Upper lobe of left lung (tissue), 6 donors: ENCODE measurements around the gene SRC. TPM values are rescaled to one million over a fixed set of nuclear protein-coding genes. Genes with fewer than 3 reads are reported as not detected.
"Not testable (repeated sequence)": the region's sequence is repeated elsewhere in the genome, so short reads cannot be mapped to it uniquely, and the experiment has no call there.

Experiments
- ATAC-seq, 2 donors: fragments of 200-7000 bp; cut with Tn5 transposase; one replicate each; pipeline ENCODE4 v1.9.1; 2022; ENCODE audit warnings: mild to moderate bottlenecking in 2 of 2, moderate library complexity in 2 of 2; ENCODE audit not compliant: low FRiP score in 2 of 2
- DNase-seq, 2 donors: peaks; one replicate each; pipeline ENCODE4 v3.0.0-alpha.2; 2019 to 2020
- H3K27ac ChIP-seq, 4 donors: fragments of 200-600 bp; sonication (generic); one replicate each; pipeline ENCODE4 v1.5.1; 2016 to 2019
- H3K27me3 ChIP-seq, 4 donors: fragments of 200-600 bp; sonication (generic); one replicate each; pipeline ENCODE4 v1.5.1; 2017 to 2019
- H3K36me3 ChIP-seq, 4 donors: fragments of 200-600 bp; sonication (generic); one replicate each; pipeline ENCODE4 v1.5.1; 2016 to 2019
- H3K4me1 ChIP-seq, 4 donors: fragments of 200-600 bp; sonication (generic); one replicate each; pipeline ENCODE4 v1.5.1; 2018 to 2019
- H3K4me3 ChIP-seq, 4 donors: fragments of 200-600 bp; sonication (generic); one replicate each; pipeline ENCODE4 v1.5.1; 2017 to 2019; ENCODE audit warnings: mild to moderate bottlenecking in 2 of 4, moderate library complexity in 1 of 4
- H3K9me3 ChIP-seq, 4 donors: fragments of 200-600 bp; sonication (generic); one replicate each; pipeline ENCODE4 v1.5.1; 2018 to 2019
- CTCF ChIP-seq, 6 experiments: fragments of 450-650 bp in 4 of 6; fragments of 200-600 bp in 2 of 6; sonication (generic) in 2 of 6; IDR thresholded peaks; one replicate each; pipeline ENCODE4 v1.5.1; 2016 to 2019; ENCODE audit warnings: antibody characterized with exemption in 6 of 6
- EP300 ChIP-seq, 4 donors: sonication (generic); formaldehyde crosslinking; IDR thresholded peaks; one replicate each; pipeline ENCODE4 v1.5.1; 2017; ENCODE audit warnings: antibody characterized with exemption in 4 of 4, control low read depth in 2 of 4
- POLR2A ChIP-seq, 4 donors: fragments of 450-650 bp; IDR thresholded peaks; one replicate each; pipeline ENCODE4 v1.5.1; 2016 to 2017; ENCODE audit warnings: antibody characterized with exemption in 4 of 4, mild to moderate bottlenecking in 2 of 4
- POLR2AphosphoS5 ChIP-seq, 2 donors: sonication (generic); formaldehyde crosslinking; IDR thresholded peaks; one replicate each; pipeline ENCODE4 v1.5.1; 2017; ENCODE audit warnings: antibody characterized with exemption in 2 of 2
- WGBS, 2 donors: methylation state at CpG; one replicate each; pipeline ENCODE4 v1.1.5; 2017 to 2018; 5-methylcytosine and 5-hydroxymethylcytosine counted together
- total RNA-seq, 6 donors: library from RNA; depleted of rRNA in 4 of 6; stranded (reverse); fragments of >200 nt in 4 of 6; gene quantifications; one replicate each; pipeline versions ENCODE4 v1.1.0 to v1.2.1, GENCODE V29; 2016 to 2021
- donor health status: DM: no; HTN: no; CAD: no; lungs with moderate emphysema.
- donor health status: DM: no; HTN: yes; CAD: no; lungs with severe emphysema.

Gene SRC
- total RNA-seq, 6 donors from 2014 or later = 31.1 to 115 (median 66.8) TPM

- peaks cover 0 to 5% (median 0%) of the 10 kb centered on the region in 4 donors for H3K36me3 ChIP-seq
- H3K27me3 ChIP-seq = no peaks in the 10 kb centered on the region
- TF ChIP-seq EP300 (IDR thresholded peaks at IDR 0.05) = no peak
- TF ChIP-seq CTCF (IDR thresholded peaks at IDR 0.05) = no peak
- no peak for TF ChIP-seq POLR2A (IDR thresholded peaks at IDR 0.05)
- no peak for TF ChIP-seq POLR2AphosphoS5 (IDR thresholded peaks at IDR 0.05)
- no peaks in the 10 kb centered on the region for H3K9me3 ChIP-seq
- DNase-seq = no peak
- ATAC-seq = no peak
- no peak overlapping the region for H3K27ac ChIP-seq
- 53 to 57% methylated on average over 2 of the region's 2 CpGs for WGBS, 2 donors
- no peak overlapping the region for H3K4me3 ChIP-seq
- no peaks in the 10 kb centered on the region for H3K4me1 ChIP-seq
Observed at GRCh38 chr20:37366743-37367142, 20.8 kb downstream of the SRC start.

DNA sequence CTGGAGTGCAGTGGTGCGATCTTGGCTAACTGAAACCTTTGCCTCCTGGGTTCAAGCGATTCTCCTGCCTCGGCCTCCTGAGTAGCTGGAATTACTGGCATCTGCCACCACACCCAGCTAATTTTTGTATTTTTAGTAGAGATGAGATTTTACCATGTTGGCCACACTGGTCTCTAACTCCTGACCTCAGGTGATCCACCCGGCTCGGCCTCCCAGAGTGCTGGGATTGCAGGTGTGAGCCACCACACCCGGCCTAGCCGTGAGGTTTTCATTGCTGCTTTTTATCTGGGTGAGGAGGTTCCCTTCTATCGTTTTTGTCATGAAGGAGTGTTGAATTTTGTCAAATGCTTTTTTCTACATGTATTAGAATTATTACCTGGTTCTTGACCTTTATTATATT, 23.9 kb downstream of the SRC start:
- Histone ChIP-seq H3K4me3 (no peak overlapping the region), H3K27ac (no peak overlapping the region), H3K4me1 (no peaks in the 10 kb centered on the region), H3K36me3 (peaks cover 0 to 5% (median 0%) of the 10 kb centered on the region in 4 donors), H3K27me3 (no peaks in the 10 kb centered on the region), H3K9me3 (no peaks in the 10 kb centered on the region)
- ATAC-seq (no peak), DNase-seq (no peak)
- TF ChIP-seq EP300 (IDR thresholded peaks at IDR 0.05) (no peak), POLR2A (IDR thresholded peaks at IDR 0.05) (no peak), POLR2AphosphoS5 (IDR thresholded peaks at IDR 0.05) (no peak), CTCF (IDR thresholded peaks at IDR 0.05) (no peak)
- WGBS, 2 donors = 95 to 96% methylated on average over 8 of the region's 8 CpGs

DNA sequence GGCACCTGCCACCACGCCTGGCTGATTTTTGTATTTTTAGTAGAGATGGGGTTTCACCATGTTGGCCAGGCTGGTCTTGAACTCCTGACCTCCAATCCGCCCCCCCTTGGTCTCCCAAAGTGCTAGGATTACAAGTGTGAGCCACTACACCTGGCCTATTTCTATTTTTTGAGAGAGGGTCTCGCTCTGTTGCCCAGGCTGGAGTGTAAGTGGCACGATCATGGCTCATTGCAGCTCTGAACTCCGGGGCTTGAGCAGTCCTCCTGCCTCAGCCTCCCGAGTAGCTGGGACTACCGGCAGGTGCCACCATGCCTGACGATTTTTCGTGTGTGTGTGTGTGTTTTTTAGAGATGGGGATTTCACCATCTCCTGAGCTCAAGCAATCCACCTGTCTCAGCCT, 25.9 kb downstream of the SRC start:
- not testable (repeated sequence) for H3K4me3 ChIP-seq, H3K4me1 ChIP-seq, ATAC-seq, H3K9me3 ChIP-seq, H3K36me3 ChIP-seq, H3K27ac ChIP-seq, DNase-seq, H3K27me3 ChIP-seq
- 95% methylated on average over 9 of the region's 9 CpGs for WGBS, 2 donors

DNA sequence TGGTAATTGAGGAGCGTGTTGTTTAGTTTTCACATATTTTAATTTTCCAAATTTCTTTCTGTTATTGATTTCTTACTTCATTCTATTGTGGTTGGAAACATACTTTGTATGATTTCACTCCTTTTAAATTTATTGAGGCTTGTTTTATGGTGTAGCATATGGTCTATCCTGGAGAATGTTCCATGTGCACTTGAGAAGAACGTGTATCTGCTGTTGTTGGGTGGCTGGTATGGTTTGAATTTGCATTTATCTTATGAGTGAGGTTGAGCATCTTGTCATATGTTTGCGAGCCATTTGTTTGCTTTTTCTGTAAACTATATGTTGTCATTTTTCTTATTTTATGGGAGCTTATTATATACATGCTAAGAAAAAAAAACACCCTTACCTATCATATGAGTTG, 26.5 kb downstream of the SRC start:
- ATAC-seq = no peak
- H3K36me3 ChIP-seq = peaks cover 0 to 4% (median 0%) of the 10 kb centered on the region in 4 donors
- no peak overlapping the region for H3K27ac ChIP-seq
- H3K4me1 ChIP-seq = peaks cover 0 to 7% (median 0%) of the 10 kb centered on the region in 4 donors
- 90 to 95% methylated on average over 3 of the region's 3 CpGs for WGBS, 2 donors
- H3K27me3 ChIP-seq = no peaks in the 10 kb centered on the region
- H3K9me3 ChIP-seq = no peaks in the 10 kb centered on the region
- no peak overlapping the region for H3K4me3 ChIP-seq
- TF ChIP-seq POLR2AphosphoS5 (IDR thresholded peaks at IDR 0.05) = no peak
- no peak for TF ChIP-seq EP300 (IDR thresholded peaks at IDR 0.05)
- TF ChIP-seq CTCF (IDR thresholded peaks at IDR 0.05) = no peak
- TF ChIP-seq POLR2A (IDR thresholded peaks at IDR 0.05) = no peak
- no peak for DNase-seq

DNA sequence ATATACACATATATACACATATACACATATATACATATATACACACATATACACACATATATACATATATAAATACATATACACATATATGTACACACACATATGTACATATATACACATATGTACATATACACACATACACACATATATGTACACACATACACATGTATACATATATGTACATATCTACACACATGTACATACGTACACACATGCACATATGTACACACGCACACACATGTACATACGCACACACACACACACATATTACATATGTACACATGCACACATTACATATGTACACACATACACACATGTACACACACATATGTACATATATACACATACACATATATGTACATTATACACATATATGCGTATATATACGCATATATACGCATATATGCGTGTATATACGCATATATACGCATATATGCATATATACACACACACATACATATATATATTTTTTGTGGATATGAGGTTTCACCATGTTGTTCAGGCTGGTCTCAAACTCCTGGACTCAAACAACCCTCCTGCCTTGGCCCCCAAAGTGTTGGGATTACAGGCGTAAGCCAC, 27.2 kb downstream of the SRC start:
- TF ChIP-seq CTCF (IDR thresholded peaks at IDR 0.05) = no peak
- DNase-seq = no peak
- H3K4me1 ChIP-seq = peaks cover 0 to 10% (median 0%) of the 10 kb centered on the region in 4 donors
- no peaks in the 10 kb centered on the region for H3K27me3 ChIP-seq
- H3K27ac ChIP-seq = no peak overlapping the region
- H3K4me3 ChIP-seq = no peak overlapping the region
- peaks cover 0 to 4% (median 0%) of the 10 kb centered on the region in 4 donors for H3K36me3 ChIP-seq
- WGBS, 2 donors = 52 to 92% methylated on average over 10 of the region's 10 CpGs
- ATAC-seq = no peak
- no peaks in the 10 kb centered on the region for H3K9me3 ChIP-seq
